ENCODE measurements around the gene STMN3.
"Not testable (repeated sequence)": the region's sequence is repeated elsewhere in the genome, so short reads cannot be mapped to it uniquely, and the experiment has no call there.

Gene STMN3

GRCh38 chr20:63675681-63676368 is 22.6 kb upstream of the STMN3 start:
- no peak for DNase-seq

DNA sequence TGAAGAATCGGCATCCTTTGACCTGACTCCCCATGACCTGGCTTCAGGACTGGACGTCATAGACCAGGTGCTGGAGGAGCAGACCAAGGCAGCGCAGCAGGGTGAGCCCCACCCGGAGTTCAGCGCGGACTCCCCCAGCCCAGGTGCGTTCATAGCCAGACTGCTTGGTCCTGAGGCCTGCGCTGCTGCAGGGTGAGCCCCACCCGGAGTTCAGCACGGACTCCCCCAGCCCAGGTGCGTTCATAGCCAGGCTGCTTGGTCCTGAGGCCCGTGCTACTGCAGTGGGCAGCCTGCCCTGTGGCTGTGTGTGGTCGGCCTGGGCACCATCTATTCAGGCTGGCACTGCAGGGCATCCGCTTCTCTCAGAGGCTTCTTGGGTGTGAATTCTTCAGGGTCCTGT is 20.7 kb upstream of the STMN3 start:
- no peak for DNase-seq

- no peak for DNase-seq
Observed at GRCh38 chr20:63672666-63673065, 19.4 kb upstream of the STMN3 start.

DNA sequence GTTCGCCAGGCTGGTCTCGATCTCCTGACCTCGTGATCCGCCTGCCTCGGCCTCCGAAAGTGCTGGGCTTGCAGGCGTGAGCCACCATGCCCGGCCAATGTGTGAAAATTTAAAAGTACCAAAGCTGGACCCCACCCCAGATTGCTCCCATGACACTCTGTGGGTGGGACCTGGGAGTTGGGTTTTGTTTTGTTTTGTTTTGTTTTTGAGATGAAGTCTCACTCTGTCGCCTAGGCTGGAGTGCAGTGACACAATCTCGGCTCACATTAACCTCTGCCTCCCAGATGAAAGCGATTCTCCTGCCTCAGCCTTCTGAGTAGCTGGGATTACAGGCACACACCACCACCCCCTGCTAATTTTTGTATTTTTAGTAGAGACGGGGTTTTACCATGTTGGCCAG is 18.5 kb upstream of the STMN3 start:
- DNase-seq: not testable (repeated sequence)

DNA sequence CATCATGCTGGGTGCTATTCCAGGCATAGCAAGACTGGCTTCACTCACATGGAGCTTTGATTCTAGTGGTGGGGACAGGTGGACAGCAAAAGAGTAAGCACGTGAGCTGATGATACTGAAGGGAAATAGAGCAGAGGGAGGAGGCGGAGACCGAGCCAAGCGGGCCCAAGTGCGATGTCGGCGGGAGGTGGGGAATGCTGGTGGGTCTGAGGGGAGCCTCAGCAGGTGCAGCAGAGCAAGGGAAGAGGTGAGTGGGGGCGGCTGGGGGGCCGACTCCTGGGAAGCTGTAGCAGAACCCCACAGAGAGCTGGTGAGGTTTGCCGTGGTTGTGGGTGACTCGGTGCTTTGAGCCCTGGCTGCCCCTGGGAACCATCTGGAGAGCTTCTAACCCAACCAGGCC is 15.1 kb upstream of the STMN3 start:
- no peak for DNase-seq

- DNase-seq: no peak
Observed at GRCh38 chr20:63667858-63668257, 14.6 kb upstream of the STMN3 start.

- no peak for DNase-seq
Observed at GRCh38 chr20:63665708-63666107, 12.5 kb upstream of the STMN3 start.

- DNase-seq: no peak
Observed at GRCh38 chr20:63664861-63665594, 11.8 kb upstream of the STMN3 start.

GRCh38 chr20:63664143-63664851 is 11.1 kb upstream of the STMN3 start:
- DNase-seq: no peak

GRCh38 chr20:63663332-63664066 is 10.3 kb upstream of the STMN3 start:
- DNase-seq: no peak

DNA sequence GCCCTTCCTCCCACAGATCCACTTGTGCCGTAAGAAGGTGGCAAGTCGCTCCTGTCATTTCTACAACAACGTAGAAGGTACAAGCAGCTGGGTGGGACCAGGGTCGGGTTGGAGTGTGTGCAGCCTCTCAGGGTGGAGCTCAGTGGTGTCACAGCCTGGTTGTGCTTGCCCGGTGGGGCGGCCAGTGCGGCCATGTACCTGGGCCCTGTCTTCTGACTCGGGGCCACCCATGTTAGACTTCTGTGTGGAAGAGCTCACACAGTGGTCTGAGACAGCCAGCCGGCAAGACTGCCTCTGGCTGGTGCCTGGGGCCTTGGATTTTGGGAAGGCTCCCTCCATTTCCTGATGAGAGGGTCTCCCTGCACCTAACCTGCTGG is 9.6 kb upstream of the STMN3 start:
- DNase-seq: no peak

DNA sequence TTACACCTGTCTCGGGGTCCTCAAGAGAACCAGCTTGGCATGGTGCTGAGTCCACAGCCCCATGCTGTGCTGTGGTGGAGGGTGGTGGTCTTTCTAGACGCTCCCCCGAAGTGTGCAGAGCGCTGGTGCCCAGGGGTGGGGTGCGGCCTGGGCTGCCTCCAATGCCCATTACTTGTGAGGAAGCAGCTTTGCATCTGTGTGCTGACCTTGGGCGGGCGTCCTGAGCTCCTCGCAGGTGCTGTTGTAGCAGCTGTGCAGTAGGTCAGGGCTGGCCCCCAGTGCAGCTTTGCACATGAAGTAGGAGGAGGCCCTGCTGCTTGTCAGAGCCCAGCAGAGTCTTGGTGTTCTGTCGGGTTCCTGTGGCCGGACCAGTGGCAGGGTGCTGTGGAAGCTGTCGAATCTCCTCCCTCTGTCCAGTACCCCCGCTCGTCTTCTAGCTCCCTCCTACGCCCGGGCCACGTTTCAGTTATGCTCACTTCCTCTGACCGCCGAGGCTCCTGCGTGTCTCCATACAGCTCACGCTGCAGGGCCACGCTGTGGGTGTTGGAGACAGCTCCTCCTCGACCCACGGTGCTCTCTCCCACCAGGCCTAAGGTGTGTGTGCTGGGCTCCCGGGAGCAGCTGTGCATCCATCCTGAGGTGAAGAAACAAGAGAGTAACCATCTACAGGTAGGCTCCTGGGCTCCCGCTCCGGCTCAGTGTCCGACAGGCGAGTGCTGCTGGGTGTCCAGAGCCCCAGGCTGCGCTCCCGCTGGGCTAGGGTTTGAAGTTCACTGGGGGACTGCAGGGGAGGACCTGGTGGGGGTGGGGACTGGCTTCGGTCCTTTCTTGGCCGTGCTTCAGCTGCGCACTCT is 9.0 kb upstream of the STMN3 start:
- no peak for DNase-seq

DNA sequence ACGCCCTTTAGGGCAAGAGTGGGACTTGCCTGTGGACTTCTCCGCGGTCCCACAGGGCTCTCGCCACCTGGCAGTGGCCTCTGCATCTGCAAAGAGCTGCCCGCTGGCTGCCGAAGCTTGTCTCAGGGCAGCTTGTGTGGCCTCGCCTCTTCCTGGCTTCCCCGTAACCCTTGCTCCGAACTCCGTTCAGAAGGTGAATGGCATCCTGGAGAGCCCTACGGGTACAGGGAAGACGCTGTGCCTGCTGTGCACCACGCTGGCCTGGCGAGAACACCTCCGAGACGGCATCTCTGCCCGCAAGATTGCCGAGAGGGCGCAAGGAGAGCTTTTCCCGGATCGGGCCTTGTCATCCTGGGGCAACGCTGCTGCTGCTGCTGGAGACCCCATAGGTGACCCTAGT is 7.9 kb upstream of the STMN3 start:
- no peak for DNase-seq

DNA sequence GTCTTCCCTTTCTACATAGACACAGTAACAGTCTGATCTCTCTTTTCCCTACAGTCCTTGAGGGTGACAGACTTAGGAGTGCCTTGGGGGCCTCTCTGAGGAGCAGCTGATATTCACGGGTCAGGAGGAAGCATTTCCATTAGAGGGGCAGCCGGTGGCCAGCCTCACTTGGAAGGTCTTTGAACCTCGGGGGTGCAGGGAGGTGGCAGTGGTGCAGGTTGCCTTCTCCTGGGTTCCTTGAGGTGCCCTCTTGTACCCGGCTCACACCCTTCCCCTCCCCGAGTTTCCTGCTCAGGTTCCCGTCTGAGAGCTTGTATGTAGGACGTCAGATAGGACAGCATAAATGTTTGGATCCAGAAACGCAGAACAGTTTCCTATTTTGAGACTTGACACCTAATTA is 7.4 kb upstream of the STMN3 start:
- no peak for DNase-seq

GRCh38 chr20:63660174-63660573 is 7.0 kb upstream of the STMN3 start:
- not testable (repeated sequence) for DNase-seq

DNA sequence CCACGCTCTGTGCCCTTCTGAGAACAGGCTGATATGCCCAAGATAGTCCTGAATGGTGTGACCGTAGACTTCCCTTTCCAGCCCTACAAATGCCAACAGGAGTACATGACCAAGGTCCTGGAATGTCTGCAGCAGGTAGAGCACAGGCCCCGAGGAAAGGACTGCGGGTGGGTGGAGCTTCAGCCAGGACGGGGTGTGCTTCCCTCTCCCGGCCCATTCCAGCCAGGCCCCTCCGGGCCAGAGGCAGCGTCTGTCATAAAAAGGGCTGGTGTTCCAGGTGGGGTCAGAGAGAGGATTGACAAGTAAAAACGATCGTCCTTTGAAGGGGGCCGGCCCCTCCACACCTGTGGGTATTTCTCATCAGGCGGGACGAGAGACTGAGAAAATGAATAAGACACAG is 6.1 kb upstream of the STMN3 start:
- DNase-seq: no peak

DNA sequence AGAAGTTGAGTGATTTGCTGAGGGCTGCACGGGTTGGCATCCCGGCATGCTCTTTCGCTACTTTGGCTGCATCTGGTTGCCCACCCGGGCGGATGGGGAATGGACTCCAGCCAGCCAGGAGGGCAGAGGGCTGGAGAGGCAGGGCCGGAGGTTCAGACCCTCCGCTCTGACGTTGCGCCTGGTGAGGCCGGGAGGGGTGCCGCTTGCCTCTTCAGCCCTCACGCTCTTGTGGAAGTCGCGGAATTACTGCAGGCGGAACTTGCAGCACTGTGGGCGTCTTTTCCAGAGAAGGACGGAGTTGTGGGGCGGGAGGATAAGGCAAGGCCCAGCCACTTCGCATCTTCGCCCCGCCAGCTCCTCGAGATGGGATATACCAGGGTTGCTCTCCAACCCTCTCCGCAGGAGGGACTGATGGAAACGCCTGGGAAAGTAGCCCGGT is 5.5 kb upstream of the STMN3 start:
- no peak for DNase-seq

DNA sequence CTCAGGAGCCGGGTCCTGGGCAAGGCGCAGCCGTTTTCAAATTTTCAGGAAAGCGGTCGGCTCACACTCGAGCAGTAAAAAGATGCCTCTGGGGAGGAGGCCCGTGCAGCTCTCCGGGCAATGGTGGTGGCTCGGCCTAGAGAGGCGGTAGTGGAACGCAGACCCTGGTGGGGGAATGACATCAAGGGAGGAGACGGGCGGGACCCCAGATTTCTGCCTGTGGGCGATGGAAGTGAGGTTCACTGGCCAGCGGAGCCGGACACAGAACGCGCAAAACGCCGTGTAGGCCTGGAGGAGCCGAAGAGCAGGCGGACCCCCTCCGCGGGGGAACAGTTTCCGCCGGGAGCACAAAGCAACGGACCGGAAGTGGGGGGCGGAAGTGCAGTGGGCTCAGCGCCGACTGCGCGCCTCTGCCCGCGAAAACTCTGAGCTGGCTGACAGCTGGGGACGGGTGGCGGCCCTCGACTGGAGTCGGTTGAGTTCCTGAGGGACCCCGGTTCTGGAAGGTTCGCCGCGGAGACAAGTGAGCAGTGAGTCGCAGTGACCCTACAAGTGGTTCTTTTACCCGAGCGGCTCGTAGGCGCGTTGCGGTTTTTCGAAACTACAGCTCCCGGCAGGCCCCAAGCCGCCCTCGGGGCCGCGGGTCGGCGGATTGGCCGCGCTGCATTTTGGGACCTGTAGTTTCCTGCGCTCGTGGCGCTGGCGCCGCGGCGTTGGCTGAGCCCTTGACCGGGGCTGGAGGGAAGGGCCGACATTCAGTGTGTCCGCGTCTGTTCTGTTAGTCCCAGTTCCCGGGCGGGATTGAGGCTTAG is 4.9 kb upstream of the STMN3 start, which contains the start of gene RTEL1:
TSS of gene RTEL1 (plus strand) at position 376 of the 812 bp plus-strand sequence. CDS start 1,091 bp downstream, outside the sequence.
- DNase-seq: peak; percentile 90

DNA sequence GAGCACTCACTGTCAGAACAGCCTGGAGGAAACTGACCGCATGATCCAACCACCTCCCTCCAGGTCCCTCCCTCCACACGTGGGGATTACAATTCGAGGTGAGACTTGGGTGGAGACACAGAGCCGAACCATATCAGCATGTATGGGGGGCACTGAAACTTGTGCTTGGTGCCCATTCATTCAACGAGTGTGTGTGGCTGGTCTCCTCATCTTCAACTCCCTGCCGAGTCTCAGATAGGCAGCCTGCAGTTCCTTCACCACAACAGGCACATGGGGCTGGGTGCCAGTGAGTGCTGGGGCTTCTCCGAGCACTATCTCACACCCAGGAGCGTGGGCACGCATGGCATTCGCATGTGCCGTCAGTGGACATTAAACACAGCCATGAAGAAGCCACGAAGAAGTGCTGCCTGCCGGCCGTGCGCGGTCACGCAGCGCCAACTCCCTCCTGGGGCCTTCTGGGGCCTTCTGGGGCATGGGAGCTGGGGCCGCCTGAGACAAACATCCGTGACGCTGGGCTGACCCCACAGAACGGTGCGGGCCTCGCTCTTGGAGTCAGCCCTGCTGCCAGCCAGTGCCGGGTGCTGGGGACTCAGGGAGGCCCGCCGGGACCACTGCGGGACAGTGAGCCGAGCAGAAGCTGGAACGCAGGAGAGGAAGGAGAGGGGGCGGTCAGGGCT is 4.2 kb upstream of the STMN3 start:
- DNase-seq: peak; percentile 41

GRCh38 chr20:63656451-63656850 is 3.2 kb upstream of the STMN3 start:
- no peak for DNase-seq

GRCh38 chr20:63655249-63655648 is 2.0 kb upstream of the STMN3 start:
- DNase-seq: no peak

Data from hematopoietic multipotent progenitor cell treated with erythropoietin and hydrocortisone succinate and interleukin-3 and kit ligand, for 8 days (in vitro differentiated cells).